BJ (cell line): ENCODE data around the gene MISFA. TPM values are rescaled to one million over a fixed set of nuclear protein-coding genes. Genes with fewer than 3 reads are reported as not detected.
"Not testable (repeated sequence)": the region's sequence is repeated elsewhere in the genome, so short reads cannot be mapped to it uniquely, and the experiment has no call there.

Source experiments
- CTCF ChIA-PET: fragments of 350-600 bp; formaldehyde crosslinking; extraction: SDS; loops from one replicate; lab custom pipeline; 2021; ENCODE audit warnings: antibody characterized with exemption, inconsistent platforms; lab: Yijun Ruan, JAX
- POLR2A ChIA-PET: fragments of 300-600 bp; sonication (Branson Sonifier 250); formaldehyde crosslinking; extraction: SDS; loops from one replicate; lab custom pipeline; 2021; ENCODE audit warnings: antibody characterized with exemption; lab: Charles Lee
- DNase-seq: peaks from one replicate; pipeline ENCODE4 v3.0.0-alpha.2; 2011; ENCODE audit warnings: low read depth
- H3K27me3 ChIP-seq: 2 replicates; pipeline ENCODE4 v1.6.0; 2011; ENCODE audit warnings: low read length; ENCODE audit not compliant: control insufficient read depth, insufficient read depth
- H3K36me3 ChIP-seq: 2 replicates; pipeline ENCODE4 v1.5.1; 2011; ENCODE audit warnings: low read length; ENCODE audit not compliant: control insufficient read depth, insufficient read depth
- H3K4me3 ChIP-seq: 2 replicates; pipeline ENCODE4 v1.5.1; 2011; ENCODE audit warnings: low read depth, mild to moderate bottlenecking, control low read depth, low read length
- polyA plus RNA-seq: library from polyadenylated mRNA; depleted of rRNA; stranded (reverse); fragments of >200 nt; gene quantifications from 2 replicates; pipeline ENCODE4 v1.2.3, GENCODE V29; 2011
- TF ChIP-seq, protein P1 (sequence below): IDR thresholded peaks from 2 replicates; pipeline ENCODE4 v1.5.1; 2011; ENCODE audit warnings: low read depth, mild to moderate bottlenecking, control low read depth, inconsistent platforms, low read length, moderate library complexity; ENCODE audit not compliant: insufficient read depth

Gene MISFA
- polyA plus RNA-seq, 1 experiment = 0.26 TPM

DNA sequence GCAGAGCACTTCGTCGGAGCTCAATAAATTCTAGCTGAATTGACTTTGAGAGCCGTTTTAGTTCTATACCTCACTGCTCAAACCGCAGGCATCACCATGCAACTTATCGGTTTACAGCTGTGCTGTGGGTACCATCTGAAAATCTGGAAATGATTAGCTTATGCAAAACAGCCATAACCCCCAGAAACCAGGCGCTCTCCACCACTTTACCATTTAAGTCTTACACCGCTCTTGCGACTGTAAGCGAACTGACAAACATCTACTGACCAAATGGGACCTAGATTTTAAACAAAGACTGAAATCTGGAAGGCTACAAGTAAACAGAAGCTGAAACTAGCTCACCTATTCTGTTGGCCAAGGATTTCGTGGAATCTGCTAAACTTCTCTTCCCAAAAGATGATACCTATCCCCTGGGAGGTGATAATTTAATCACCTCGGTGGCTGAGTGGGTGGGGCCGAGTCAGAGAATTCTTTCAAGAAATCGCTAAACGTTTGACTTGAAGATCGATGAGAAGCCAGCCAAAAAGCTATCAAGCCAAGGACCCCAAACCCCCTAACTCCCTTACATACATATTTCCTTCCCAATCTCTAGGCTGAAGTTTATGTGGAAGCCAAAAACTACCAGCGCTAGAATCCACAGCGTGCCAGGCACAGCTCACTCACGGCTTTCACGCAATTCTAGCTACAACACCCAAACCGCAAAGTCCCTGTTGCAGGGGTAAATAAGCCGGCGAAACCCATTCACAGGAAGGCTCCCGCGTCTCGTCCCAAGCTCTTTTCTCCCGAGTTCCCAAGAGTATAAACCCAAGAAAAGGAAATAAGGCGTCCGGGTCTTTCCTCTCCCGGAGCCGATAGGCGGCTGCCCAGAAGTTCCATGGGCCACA, 33.9 kb downstream of the MISFA start:
- H3K36me3 ChIP-seq = peaks cover 1% of the 10 kb centered on the region; the same call in 1 of the 2 replicates
- CTCF ChIA-PET = interaction anchor here (0.7 to 1.9 kb wide), 8 partner anchors 8 to 98 kb away, joined by 3 to 5 read pairs (median 4); no protein-coding TSS in a partner anchor
- no peak for DNase-seq
- peak overlapping the region; percentile 83 for H3K4me3 ChIP-seq
- no peaks in the 10 kb centered on the region for H3K27me3 ChIP-seq
- TF ChIP-seq, protein P1, sequence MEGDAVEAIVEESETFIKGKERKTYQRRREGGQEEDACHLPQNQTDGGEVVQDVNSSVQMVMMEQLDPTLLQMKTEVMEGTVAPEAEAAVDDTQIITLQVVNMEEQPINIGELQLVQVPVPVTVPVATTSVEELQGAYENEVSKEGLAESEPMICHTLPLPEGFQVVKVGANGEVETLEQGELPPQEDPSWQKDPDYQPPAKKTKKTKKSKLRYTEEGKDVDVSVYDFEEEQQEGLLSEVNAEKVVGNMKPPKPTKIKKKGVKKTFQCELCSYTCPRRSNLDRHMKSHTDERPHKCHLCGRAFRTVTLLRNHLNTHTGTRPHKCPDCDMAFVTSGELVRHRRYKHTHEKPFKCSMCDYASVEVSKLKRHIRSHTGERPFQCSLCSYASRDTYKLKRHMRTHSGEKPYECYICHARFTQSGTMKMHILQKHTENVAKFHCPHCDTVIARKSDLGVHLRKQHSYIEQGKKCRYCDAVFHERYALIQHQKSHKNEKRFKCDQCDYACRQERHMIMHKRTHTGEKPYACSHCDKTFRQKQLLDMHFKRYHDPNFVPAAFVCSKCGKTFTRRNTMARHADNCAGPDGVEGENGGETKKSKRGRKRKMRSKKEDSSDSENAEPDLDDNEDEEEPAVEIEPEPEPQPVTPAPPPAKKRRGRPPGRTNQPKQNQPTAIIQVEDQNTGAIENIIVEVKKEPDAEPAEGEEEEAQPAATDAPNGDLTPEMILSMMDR = no peak
- POLR2A ChIA-PET = interaction anchor here (0.6 to 0.7 kb wide), 2 partner anchors 87 to 237 kb away, joined by 3 read pairs; no protein-coding TSS in a partner anchor

DNA sequence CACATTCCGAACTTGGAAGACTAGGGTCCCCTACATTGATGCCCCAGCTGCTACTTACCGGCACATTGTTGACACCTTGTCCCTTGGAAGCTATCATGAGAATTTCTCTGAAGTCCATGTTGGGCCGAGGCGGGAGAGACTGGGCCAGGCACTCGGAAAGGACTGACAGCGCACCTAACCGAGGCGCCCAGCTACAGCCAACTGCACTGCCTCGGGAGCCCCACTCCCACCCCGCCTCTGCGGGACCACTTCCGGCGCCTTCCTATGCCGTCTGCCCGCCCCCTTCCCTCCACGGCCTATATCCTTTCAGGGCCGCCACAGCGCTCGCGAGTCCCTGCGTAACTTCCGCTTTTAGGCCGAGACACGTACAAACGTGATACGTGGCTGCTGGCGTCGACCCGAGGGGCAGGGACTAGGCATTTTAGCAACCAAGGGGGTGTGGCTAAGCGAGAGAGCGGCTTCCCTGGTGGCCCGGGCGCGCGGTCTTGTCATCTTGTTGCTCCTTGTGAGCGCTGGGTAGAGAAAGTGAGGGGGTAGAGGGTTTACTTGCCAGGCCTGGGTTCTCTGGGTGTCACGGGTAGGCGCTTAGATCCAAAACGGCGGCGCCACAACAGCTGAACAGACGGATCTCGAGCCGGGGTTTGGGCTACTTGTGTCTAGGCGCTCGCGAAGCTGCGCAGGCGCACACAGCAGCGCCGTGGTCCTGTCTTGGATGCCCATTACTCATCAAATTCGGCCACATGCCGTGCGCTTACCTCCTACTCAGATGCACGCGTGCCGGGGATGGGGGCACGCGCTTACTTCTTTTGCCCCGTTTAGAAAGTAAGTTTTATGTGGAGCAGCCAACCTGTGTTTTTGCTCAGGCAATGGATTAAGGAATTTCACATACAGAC, 34.8 kb downstream of the MISFA start, which contains the start of gene SPTY2D1:
Gene SPTY2D1 (minus strand): TSS at position 203 of the 893 bp plus-strand sequence. CDS start 85 bp downstream, at position 118.
- H3K4me3 ChIP-seq = peak within 1 kb of the TSS; percentile 83
- ChIA-PET POLR2A (interaction anchor here (0.7 kb wide), 1 partner anchor 238 kb away, joined by 3 read pairs; no protein-coding TSS in a partner anchor), CTCF (interaction anchor here (0.7 to 1.9 kb wide), 4 partner anchors 28 to 88 kb away, joined by 3 to 5 read pairs (median 4); no protein-coding TSS in a partner anchor)
- TF ChIP-seq, protein P1 = no peak
- H3K36me3 ChIP-seq = peaks cover 1% of the 10 kb centered on the region; the same call in 1 of the 2 replicates
- DNase-seq = peak; percentile 90
- H3K27me3 ChIP-seq = no peaks in the 10 kb centered on the region

DNA sequence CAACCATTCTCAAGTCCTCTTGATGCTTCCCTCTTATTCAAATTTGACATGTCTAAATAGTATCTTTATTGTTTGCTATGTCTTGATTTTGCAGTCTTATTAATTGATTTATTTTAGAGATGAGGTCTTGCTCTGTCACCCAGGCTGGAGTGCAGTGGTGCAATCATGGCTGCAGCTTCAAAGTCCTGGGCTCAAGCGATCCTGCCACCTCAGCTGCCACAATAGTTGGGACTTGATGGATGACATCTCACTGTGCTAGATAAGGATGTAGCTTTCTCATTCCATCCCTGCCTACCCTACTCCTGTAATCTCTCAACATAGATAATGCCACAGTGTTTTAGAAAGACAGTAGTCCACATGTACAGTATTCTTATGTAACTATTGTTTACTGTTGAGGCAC, 42.1 kb downstream of the MISFA start:
- TF ChIP-seq, protein P1 = no peak
- DNase-seq = no peak
- Histone ChIP-seq H3K4me3 (no peak overlapping the region), H3K36me3 (no peaks in the 10 kb centered on the region), H3K27me3 (no peaks in the 10 kb centered on the region)
- ChIA-PET CTCF (no interaction called here), POLR2A (no interaction called here)

DNA sequence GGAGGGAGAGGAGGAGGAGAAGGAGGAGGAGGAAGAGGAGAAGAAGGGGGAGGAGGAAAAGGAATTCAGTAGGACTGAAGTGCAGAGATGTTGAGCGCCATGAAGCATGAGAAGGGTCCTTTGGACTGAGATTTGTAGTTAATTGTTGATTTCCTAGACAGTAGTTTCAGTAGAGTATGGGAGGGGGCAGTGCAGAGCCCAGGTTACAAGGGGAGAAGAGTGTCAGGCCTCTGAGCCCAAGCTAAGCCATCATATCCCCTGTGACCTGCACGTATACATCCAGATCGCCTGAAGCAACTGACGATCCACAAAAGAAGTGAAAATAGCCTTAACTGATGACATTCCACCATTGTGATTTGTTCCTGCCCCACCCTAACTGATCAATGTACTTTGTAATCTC, 43.4 kb downstream of the MISFA start:
- CTCF ChIA-PET, H3K27me3 ChIP-seq, DNase-seq, H3K4me3 ChIP-seq, POLR2A ChIA-PET, H3K36me3 ChIP-seq: not testable (repeated sequence)

DNA sequence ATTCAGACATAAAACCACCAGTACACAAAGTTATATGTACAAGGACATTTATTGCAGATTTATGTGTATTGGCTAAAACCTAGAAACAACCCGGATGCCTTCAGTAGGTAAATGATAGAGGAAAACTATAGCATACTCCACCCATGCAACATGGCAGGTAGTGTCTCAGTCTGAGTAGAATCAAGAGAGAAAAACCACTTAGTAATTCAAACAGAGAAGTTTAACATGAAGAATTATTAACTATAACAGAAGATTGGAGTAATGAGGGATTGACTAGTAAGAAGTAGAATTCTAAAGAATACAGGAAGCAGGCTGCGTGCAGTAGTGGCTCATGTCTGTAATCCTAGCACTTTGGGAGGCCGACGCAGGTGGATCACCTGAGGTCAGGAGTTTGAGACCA, 50.8 kb downstream of the MISFA start:
- TF ChIP-seq, protein P1 = no peak
- H3K4me3 ChIP-seq = no peak overlapping the region
- ChIA-PET CTCF (interaction anchor here (1.1 to 2.3 kb wide), 2 partner anchors 15 to 109 kb away, joined by 3 to 10 read pairs; no protein-coding TSS in a partner anchor), POLR2A (no interaction called here)
- no peaks in the 10 kb centered on the region for H3K27me3 ChIP-seq
- no peaks in the 10 kb centered on the region for H3K36me3 ChIP-seq
- DNase-seq = no peak
